SU-DHL-6 (cell line): Measurements from ENCODE around the gene TMC6.

Experiments used
- H2AFZ ChIP-seq: fragments of 200-600 bp; sonication (generic); 2 replicates; pipeline ENCODE4 v1.6.1; 2014; ENCODE audit warnings: low read depth, mild to moderate bottlenecking, moderate library complexity, mixed read lengths, antibody characterized with exemption, low read length; ENCODE audit not compliant: severe bottlenecking
- H3F3A ChIP-seq: fragments of 200-600 bp; shearing (Covaris generic); 2 replicates; pipeline ENCODE4 v1.6.0; 2016; ENCODE audit warnings: antibody characterized with exemption, mild to moderate bottlenecking; ENCODE audit not compliant: insufficient read depth
- H3K27ac ChIP-seq: fragments of 200-600 bp; sonication (generic); 2 replicates; pipeline ENCODE4 v1.5.1; 2016; ENCODE audit warnings: low read depth, mild to moderate bottlenecking, low read length, moderate library complexity, mixed read lengths
- H3K27me3 ChIP-seq: fragments of 200-600 bp; sonication (generic), shearing (Covaris generic); 2 replicates; pipeline ENCODE4 v1.6.0; 2014; ENCODE audit warnings: mild to moderate bottlenecking, low read length
- H3K36me3 ChIP-seq: fragments of 200-600 bp; sonication (generic); 2 replicates; pipeline ENCODE4 v1.6.1; 2014; ENCODE audit warnings: mild to moderate bottlenecking, low read length, mixed read lengths
- H3K4me2 ChIP-seq: fragments of 300-600, 200-600 bp; shearing (Covaris generic), sonication (generic); 2 replicates; pipeline ENCODE4 v1.6.0; 2014; ENCODE audit warnings: low read length, low read depth, mild to moderate bottlenecking; ENCODE audit not compliant: poor library complexity, severe bottlenecking
- H3K4me3 ChIP-seq: fragments of 200-600 bp; sonication (generic); 2 replicates; pipeline ENCODE4 v1.5.1; 2014; ENCODE audit warnings: antibody characterized with exemption, low read length, mild to moderate bottlenecking, mixed read lengths; ENCODE audit not compliant: insufficient read depth, poor library complexity, severe bottlenecking
- H3K79me2 ChIP-seq: fragments of 200-600 bp; sonication (generic); 2 replicates; pipeline ENCODE4 v1.6.1; 2014; ENCODE audit warnings: mild to moderate bottlenecking, low read length, moderate library complexity; ENCODE audit not compliant: insufficient read depth
- H3K9ac ChIP-seq: fragments of 200-600 bp; sonication (generic); 2 replicates; pipeline ENCODE4 v1.7.0; 2014; ENCODE audit warnings: mild to moderate bottlenecking, low read length
- H3K9me2 ChIP-seq: fragments of 200-600 bp; sonication (generic); replicated peaks from 2 replicates; pipeline ENCODE4 v1.6.1; 2014; ENCODE audit warnings: low read length; ENCODE audit not compliant: insufficient read depth
- H3K9me3 ChIP-seq: fragments of 200-600 bp; sonication (generic); 2 replicates; pipeline ENCODE4 v1.6.1; 2014; ENCODE audit warnings: low read length, mixed read lengths; ENCODE audit not compliant: insufficient read depth
- H4K20me1 ChIP-seq: fragments of 200-600 bp; sonication (generic); 2 replicates; pipeline ENCODE4 v1.6.1; 2014; ENCODE audit warnings: low read depth, mild to moderate bottlenecking, antibody characterized with exemption, low read length, moderate library complexity, mixed read lengths
- CTCF ChIP-seq: fragments of 200-600 bp; sonication (generic); IDR thresholded peaks from one replicate; pipeline ENCODE4 v1.5.1; 2017; ENCODE audit warnings: antibody characterized with exemption, mild to moderate bottlenecking, low read length, moderate library complexity; ENCODE audit not compliant: insufficient read depth, poor library complexity, severe bottlenecking
- EZH2phosphoT487 ChIP-seq: fragments of 200-600 bp; sonication (generic), shearing (Covaris generic); conservative IDR thresholded peaks from 2 replicates; pipeline ENCODE4 v1.6.1; 2018; ENCODE audit warnings: mild to moderate bottlenecking, antibody characterized with exemption, low read length, moderate library complexity, mixed read lengths

Gene TMC6, protein sequence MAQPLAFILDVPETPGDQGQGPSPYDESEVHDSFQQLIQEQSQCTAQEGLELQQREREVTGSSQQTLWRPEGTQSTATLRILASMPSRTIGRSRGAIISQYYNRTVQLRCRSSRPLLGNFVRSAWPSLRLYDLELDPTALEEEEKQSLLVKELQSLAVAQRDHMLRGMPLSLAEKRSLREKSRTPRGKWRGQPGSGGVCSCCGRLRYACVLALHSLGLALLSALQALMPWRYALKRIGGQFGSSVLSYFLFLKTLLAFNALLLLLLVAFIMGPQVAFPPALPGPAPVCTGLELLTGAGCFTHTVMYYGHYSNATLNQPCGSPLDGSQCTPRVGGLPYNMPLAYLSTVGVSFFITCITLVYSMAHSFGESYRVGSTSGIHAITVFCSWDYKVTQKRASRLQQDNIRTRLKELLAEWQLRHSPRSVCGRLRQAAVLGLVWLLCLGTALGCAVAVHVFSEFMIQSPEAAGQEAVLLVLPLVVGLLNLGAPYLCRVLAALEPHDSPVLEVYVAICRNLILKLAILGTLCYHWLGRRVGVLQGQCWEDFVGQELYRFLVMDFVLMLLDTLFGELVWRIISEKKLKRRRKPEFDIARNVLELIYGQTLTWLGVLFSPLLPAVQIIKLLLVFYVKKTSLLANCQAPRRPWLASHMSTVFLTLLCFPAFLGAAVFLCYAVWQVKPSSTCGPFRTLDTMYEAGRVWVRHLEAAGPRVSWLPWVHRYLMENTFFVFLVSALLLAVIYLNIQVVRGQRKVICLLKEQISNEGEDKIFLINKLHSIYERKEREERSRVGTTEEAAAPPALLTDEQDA

GRCh38 chr17:78128551-78129350, at the start of gene TMC6:
TSS of gene TMC6 (minus strand) at chr17:78128755. CDS start at chr17:78126832, 1,923 bp downstream.
- Histone ChIP-seq H3K27ac (peak within 1 kb of the TSS; percentile 95), H3K9me3 (no peaks in the 10 kb centered on the region), H4K20me1 (no peaks in the 10 kb centered on the region), H3K4me2 (peak within 1 kb of the TSS; percentile 90), H3K9me2 (no peaks in the 10 kb centered on the region), H3K27me3 (no peaks in the 10 kb centered on the region), H3K4me3 (peak within 1 kb of the TSS; percentile 78), H3K79me2 (peaks cover 45% of the 10 kb centered on the region), H2AFZ (no peak within 1 kb of the TSS), H3F3A (peaks cover 47% of the 10 kb centered on the region), H3K9ac (peak within 1 kb of the TSS; percentile 93), H3K36me3 (no peaks in the 10 kb centered on the region; the same call in 1 of the 2 replicates)
- TF ChIP-seq EZH2phosphoT487 = no peak
- no peak for TF ChIP-seq CTCF

GRCh38 chr17:78176548-78177025, 48.0 kb upstream of the TMC6 start:
- Histone ChIP-seq H3K27ac (peak overlapping the region; percentile 59), H4K20me1 (no peaks in the 10 kb centered on the region; the same call in 1 of the 2 replicates), H3K79me2 (no peaks in the 10 kb centered on the region), H3K4me2 (no peak overlapping the region), H3K36me3 (peaks cover 4% of the 10 kb centered on the region; the same call in 1 of the 2 replicates), H3K9me3 (no peaks in the 10 kb centered on the region), H3F3A (peaks cover 50% of the 10 kb centered on the region), H2AFZ (no peak overlapping the region), H3K9ac (no peak overlapping the region; the same call in 1 of the 2 replicates), H3K9me2 (no peaks in the 10 kb centered on the region), H3K4me3 (no peak overlapping the region), H3K27me3 (no peaks in the 10 kb centered on the region)
- no peak for TF ChIP-seq EZH2phosphoT487
- peak; percentile 95 for TF ChIP-seq CTCF

- Histone ChIP-seq H3K27me3 (no peaks in the 10 kb centered on the region), H3K79me2 (peaks cover 8% of the 10 kb centered on the region; the same call in 1 of the 2 replicates), H3K4me3 (no peak overlapping the region), H3K9me3 (no peaks in the 10 kb centered on the region), H3K9me2 (no peaks in the 10 kb centered on the region), H3F3A (peaks cover 50% of the 10 kb centered on the region), H3K36me3 (peaks cover 4% of the 10 kb centered on the region; the same call in 1 of the 2 replicates), H4K20me1 (no peaks in the 10 kb centered on the region; the same call in 1 of the 2 replicates), H2AFZ (no peak overlapping the region), H3K27ac (peak overlapping the region; percentile 59; the same call in 1 of the 2 replicates), H3K9ac (no peak overlapping the region), H3K4me2 (no peak overlapping the region)
- TF ChIP-seq CTCF = no peak
- TF ChIP-seq EZH2phosphoT487 = no peak
These were observed 47.1 kb upstream of the TMC6 start for GRCh38 chr17:78175643-78175981.
